H9 (cell line): Measurements from ENCODE around the gene PLXNA2. TPM values are rescaled to one million over a fixed set of nuclear protein-coding genes. Genes with fewer than 3 reads are reported as not detected.

Experiments
- DNase-seq: peaks from one replicate; pipeline ENCODE4 v3.0.0-alpha.2; 2017
- H2AFZ ChIP-seq: one replicate; pipeline ENCODE4 v1.6.1; 2013; ENCODE audit warnings: mild to moderate bottlenecking, low read length, control low read depth, moderate library complexity
- H2AK5ac ChIP-seq: 2 replicates; pipeline ENCODE4 v1.6.1; 2013; ENCODE audit warnings: low read length, control low read depth, mixed read lengths; ENCODE audit not compliant: insufficient read length
- H2BK120ac ChIP-seq: one replicate; pipeline ENCODE4 v1.6.1; 2013; ENCODE audit warnings: low read depth, mild to moderate bottlenecking, low read length, control low read depth, inconsistent platforms; ENCODE audit not compliant: poor library complexity, severe bottlenecking
- H2BK12ac ChIP-seq: 2 replicates; pipeline ENCODE4 v1.6.1; 2013; ENCODE audit warnings: low read length, control low read depth, mixed read lengths, low read depth; ENCODE audit not compliant: insufficient read length
- H2BK15ac ChIP-seq: 2 replicates; pipeline ENCODE4 v1.6.1; 2013; ENCODE audit warnings: low read depth, low read length, control low read depth
- H2BK20ac ChIP-seq: one replicate; pipeline ENCODE4 v1.6.1; 2013; ENCODE audit warnings: low read depth, mild to moderate bottlenecking, low read length, control low read depth, inconsistent platforms; ENCODE audit not compliant: poor library complexity, severe bottlenecking
- H2BK5ac ChIP-seq: 2 replicates; pipeline ENCODE4 v1.6.1; 2013; ENCODE audit warnings: low read length, control low read depth, mixed read lengths; ENCODE audit not compliant: insufficient read length
- H3K14ac ChIP-seq: 2 replicates; pipeline ENCODE4 v1.6.1; 2013; ENCODE audit warnings: low read length, control low read depth; ENCODE audit not compliant: insufficient read depth
- H3K18ac ChIP-seq: 2 replicates; pipeline ENCODE4 v1.6.1; 2013; ENCODE audit warnings: low read depth, mild to moderate bottlenecking, mixed read lengths, low read length, control low read depth; ENCODE audit not compliant: insufficient read length
- H3K23ac ChIP-seq: 2 replicates; pipeline ENCODE4 v1.6.1; 2013; ENCODE audit warnings: low read length, control low read depth, mixed read lengths, low read depth; ENCODE audit not compliant: insufficient read length
- H3K23me2 ChIP-seq: 2 replicates; pipeline ENCODE4 v1.6.1; 2013; ENCODE audit warnings: low read depth, mild to moderate bottlenecking, mixed read lengths, low read length, control low read depth; ENCODE audit not compliant: insufficient read length, poor library complexity, severe bottlenecking
- H3K27ac ChIP-seq: 2 replicates; pipeline ENCODE4 v1.5.1; 2013; ENCODE audit warnings: low read length, control low read depth, mixed read lengths, low read depth; ENCODE audit not compliant: insufficient read length
- H3K27me3 ChIP-seq: 2 replicates; pipeline ENCODE4 v1.6.1; 2013; ENCODE audit warnings: low read length, control low read depth, inconsistent platforms; ENCODE audit not compliant: insufficient read depth
- H3K4ac ChIP-seq: 2 replicates; pipeline ENCODE4 v1.6.1; 2013; ENCODE audit warnings: low read depth, mild to moderate bottlenecking, control low read depth, inconsistent platforms, low read length, moderate library complexity
- H3K4me1 ChIP-seq: 2 replicates; pipeline ENCODE4 v1.6.1; 2013; ENCODE audit warnings: low read length, control low read depth, inconsistent platforms; ENCODE audit not compliant: insufficient read depth
- H3K4me2 ChIP-seq: 2 replicates; pipeline ENCODE4 v1.6.1; 2013; ENCODE audit warnings: low read length, control low read depth, mixed read lengths; ENCODE audit not compliant: insufficient read length, insufficient read depth
- H3K56ac ChIP-seq: 2 replicates; pipeline ENCODE4 v1.6.1; 2013; ENCODE audit warnings: low read depth, mild to moderate bottlenecking, mixed read lengths, low read length, control low read depth; ENCODE audit not compliant: insufficient read length
- H3K79me1 ChIP-seq: 2 replicates; pipeline ENCODE4 v1.6.1; 2013; ENCODE audit warnings: low read depth, mild to moderate bottlenecking, moderate library complexity, low read length, control low read depth, inconsistent platforms; ENCODE audit not compliant: insufficient read depth, poor library complexity, severe bottlenecking
- H3K79me2 ChIP-seq: 2 replicates; pipeline ENCODE4 v1.6.1; 2013; ENCODE audit warnings: low read length, control low read depth, inconsistent platforms; ENCODE audit not compliant: insufficient read depth
- H3K9ac ChIP-seq: 2 replicates; pipeline ENCODE4 v1.6.1; 2013; ENCODE audit warnings: low read length, control low read depth, mixed read lengths; ENCODE audit not compliant: insufficient read length; ENCODE audit errors: extremely low read depth
- H3K9me3 ChIP-seq: one replicate; pipeline ENCODE4 v1.6.1; 2013; ENCODE audit warnings: low read depth, low read length, inconsistent platforms; ENCODE audit not compliant: control insufficient read depth
- H3T11ph ChIP-seq: one replicate; pipeline ENCODE4 v1.6.1; 2013; ENCODE audit warnings: mild to moderate bottlenecking, low read length, control low read depth, inconsistent platforms
- H4K20me1 ChIP-seq: one replicate; pipeline ENCODE4 v1.6.1; 2013; ENCODE audit not compliant: control insufficient read depth, insufficient read length, insufficient read depth
- H4K5ac ChIP-seq: 2 replicates; pipeline ENCODE4 v1.6.1; 2013; ENCODE audit warnings: low read depth, mild to moderate bottlenecking, mixed read lengths, low read length, control low read depth; ENCODE audit not compliant: insufficient read length
- H4K8ac ChIP-seq: replicated peaks from 2 replicates; pipeline ENCODE4 v1.6.1; 2013; ENCODE audit warnings: low read length, control low read depth, mixed read lengths, low read depth; ENCODE audit not compliant: insufficient read length
- H4K91ac ChIP-seq: 2 replicates; pipeline ENCODE4 v1.6.1; 2013; ENCODE audit warnings: low read depth, mild to moderate bottlenecking, moderate library complexity, mixed read lengths, low read length, control low read depth; ENCODE audit not compliant: insufficient read length
- H3K27ac Mint-ChIP-seq, 3 experiments: 2 replicates in 2 of 3; 3 replicates in 1 of 3; pipeline ENCODE4 v1.8.0; 2020 to 2021; ENCODE audit warnings: mixed read lengths in 3 of 3, mild to moderate bottlenecking in 1 of 3, moderate library complexity in 1 of 3
- H3K27me3 Mint-ChIP-seq: 2 replicates; pipeline ENCODE4 v1.8.0; 2021; ENCODE audit warnings: low read depth, mild to moderate bottlenecking, moderate library complexity, mixed read lengths
- H3K36me3 Mint-ChIP-seq, 3 experiments: 2 replicates in 2 of 3; 3 replicates in 1 of 3; pipeline ENCODE4 v1.8.0; 2020 to 2021; ENCODE audit warnings: low read depth in 3 of 3, mixed read lengths in 3 of 3; ENCODE audit not compliant: insufficient read depth in 1 of 3
- H3K4me1 Mint-ChIP-seq, 2 experiments: 2 replicates each; pipeline ENCODE4 v1.8.0; 2020; ENCODE audit warnings: mixed read lengths in 2 of 2
- H3K4me3 Mint-ChIP-seq, 2 experiments: 2 replicates in 1 of 2; 3 replicates in 1 of 2; pipeline ENCODE4 v1.8.0; 2020 to 2021; ENCODE audit warnings: mild to moderate bottlenecking in 2 of 2, mixed read lengths in 2 of 2, moderate library complexity in 1 of 2
- H3K9me3 Mint-ChIP-seq, 2 experiments: 2 replicates in 1 of 2; 3 replicates in 1 of 2; pipeline ENCODE4 v1.8.0; 2020; ENCODE audit warnings: mild to moderate bottlenecking in 2 of 2, mixed read lengths in 2 of 2, moderate library complexity in 1 of 2
- WGBS: extraction: QIAGEN DNeasy Blood & Tissue Kit; methylation state at CpG from one replicate; pipeline ENCODE4 v1.1.7; 2013; ENCODE audit warnings: missing lambda C conversion rate, low lambda C conversion rate, mixed read lengths; ENCODE audit not compliant: insufficient read length; ENCODE audit errors: extremely low coverage; 5-methylcytosine and 5-hydroxymethylcytosine counted together
- total RNA-seq: library from RNA; stranded (reverse); gene quantifications from 2 replicates; pipeline ENCODE4 v1.2.1, GENCODE V29; 2021
- TF ChIP-seq, protein P1 (sequence below): fragments of 200-600 bp; sonication (generic); conservative IDR thresholded peaks from 3 replicates; pipeline ENCODE4 v1.8.0; 2021; ENCODE audit warnings: antibody characterized with exemption, mild to moderate bottlenecking

PLXNA2 gene
- total RNA-seq, 1 experiment from 2014 or later: 0.57 TPM

DNA sequence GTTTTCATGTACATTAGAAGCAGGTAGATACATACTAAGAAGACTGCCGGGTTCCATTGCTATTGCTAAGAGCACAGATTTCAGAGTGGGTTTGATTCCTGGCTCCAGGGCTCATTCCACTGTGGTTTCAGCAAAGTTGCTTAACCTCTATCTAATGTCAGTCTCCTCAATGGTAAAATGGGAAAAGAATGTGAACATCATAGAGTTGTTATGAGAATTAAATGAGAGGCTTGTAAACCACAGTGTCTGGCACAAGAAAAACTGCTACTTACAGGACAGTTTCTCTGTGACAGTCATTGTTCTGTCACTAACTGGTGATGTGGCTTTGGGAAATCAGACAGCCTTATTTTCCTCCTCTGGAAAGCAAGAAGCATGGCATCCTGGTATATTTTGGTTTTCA, 10.7 kb upstream of the PLXNA2 start:
- Histone ChIP-seq H3K79me1 (no peaks in the 10 kb centered on the region), H3K9ac (no peak overlapping the region), H2BK12ac (no peak overlapping the region), H2BK120ac (no peak overlapping the region), H2BK20ac (no peak overlapping the region), H2BK5ac (no peak overlapping the region), H3K27me3 (peaks cover 8% of the 10 kb centered on the region; the same call in 1 of the 2 replicates), H3K79me2 (no peaks in the 10 kb centered on the region), H3T11ph (no peak overlapping the region), H3K4ac (no peak overlapping the region), H4K20me1 (no peaks in the 10 kb centered on the region), H4K5ac (no peak overlapping the region), H4K8ac (no peak overlapping the region), H3K4me1 (no peaks in the 10 kb centered on the region; the same call in 1 of the 2 replicates), H3K23ac (no peak overlapping the region), H3K14ac (no peak overlapping the region), H3K27ac (no peak overlapping the region), H4K91ac (no peak overlapping the region), H3K18ac (no peak overlapping the region), H3K23me2 (no peaks in the 10 kb centered on the region), H3K9me3 (no peaks in the 10 kb centered on the region), H3K56ac (no peak overlapping the region), H2BK15ac (no peak overlapping the region), H3K4me2 (no peak overlapping the region), H2AK5ac (no peak overlapping the region), H2AFZ (no peak overlapping the region)
- H3K9me3 Mint-ChIP-seq: peaks cover 3 to 6% of the 10 kb centered on the region in 2 experiments; a peak in 4 of 5 replicates
- H3K4me1 Mint-ChIP-seq: peaks cover 32 to 33% of the 10 kb centered on the region in 2 experiments
- TF ChIP-seq, protein P1, sequence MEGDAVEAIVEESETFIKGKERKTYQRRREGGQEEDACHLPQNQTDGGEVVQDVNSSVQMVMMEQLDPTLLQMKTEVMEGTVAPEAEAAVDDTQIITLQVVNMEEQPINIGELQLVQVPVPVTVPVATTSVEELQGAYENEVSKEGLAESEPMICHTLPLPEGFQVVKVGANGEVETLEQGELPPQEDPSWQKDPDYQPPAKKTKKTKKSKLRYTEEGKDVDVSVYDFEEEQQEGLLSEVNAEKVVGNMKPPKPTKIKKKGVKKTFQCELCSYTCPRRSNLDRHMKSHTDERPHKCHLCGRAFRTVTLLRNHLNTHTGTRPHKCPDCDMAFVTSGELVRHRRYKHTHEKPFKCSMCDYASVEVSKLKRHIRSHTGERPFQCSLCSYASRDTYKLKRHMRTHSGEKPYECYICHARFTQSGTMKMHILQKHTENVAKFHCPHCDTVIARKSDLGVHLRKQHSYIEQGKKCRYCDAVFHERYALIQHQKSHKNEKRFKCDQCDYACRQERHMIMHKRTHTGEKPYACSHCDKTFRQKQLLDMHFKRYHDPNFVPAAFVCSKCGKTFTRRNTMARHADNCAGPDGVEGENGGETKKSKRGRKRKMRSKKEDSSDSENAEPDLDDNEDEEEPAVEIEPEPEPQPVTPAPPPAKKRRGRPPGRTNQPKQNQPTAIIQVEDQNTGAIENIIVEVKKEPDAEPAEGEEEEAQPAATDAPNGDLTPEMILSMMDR: no peak
- H3K36me3 Mint-ChIP-seq: peaks cover 0 to 6% (median 1%) of the 10 kb centered on the region in 3 experiments; a peak in 3 of 7 replicates
- H3K27me3 Mint-ChIP-seq: peaks cover 76% of the 10 kb centered on the region
- DNase-seq: no peak
- H3K27ac Mint-ChIP-seq: no peak overlapping the region
- H3K4me3 Mint-ChIP-seq: no peak overlapping the region
- WGBS: no CpG with 5 or more reads among the region's 1 CpG
